GM18498 (cell line): Measurements from ENCODE around the gene CDC42EP4.

Experiments used
- ATAC-seq: cut with Tn5 transposase; IDR thresholded peaks from one replicate; pipeline ENCODE4 v1.9.1; 2021; ENCODE audit warnings: mild to moderate bottlenecking, moderate library complexity; ENCODE audit not compliant: unreplicated experiment

The CDC42EP4 gene

DNA sequence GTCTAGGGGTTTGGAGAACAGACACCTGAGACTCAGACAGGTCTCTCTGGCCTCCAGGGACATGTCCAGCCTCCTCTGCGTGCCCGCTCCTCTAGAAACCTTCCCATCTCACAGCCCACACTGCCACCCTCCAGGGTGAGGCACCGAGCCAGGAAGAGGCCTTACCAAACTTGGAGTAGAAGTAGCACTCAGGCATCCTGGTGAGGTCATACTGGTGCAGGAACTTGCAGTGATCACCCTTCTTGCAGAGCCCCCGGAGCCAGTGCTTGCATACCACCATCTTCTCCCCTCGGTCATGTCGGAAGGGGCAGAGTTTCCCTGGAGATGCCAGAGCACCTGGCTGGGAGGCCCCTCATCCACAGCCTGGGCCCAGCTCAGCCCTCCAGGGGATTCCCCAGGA is 54.3 kb downstream of the CDC42EP4 start:
- ATAC-seq, result no peak

DNA sequence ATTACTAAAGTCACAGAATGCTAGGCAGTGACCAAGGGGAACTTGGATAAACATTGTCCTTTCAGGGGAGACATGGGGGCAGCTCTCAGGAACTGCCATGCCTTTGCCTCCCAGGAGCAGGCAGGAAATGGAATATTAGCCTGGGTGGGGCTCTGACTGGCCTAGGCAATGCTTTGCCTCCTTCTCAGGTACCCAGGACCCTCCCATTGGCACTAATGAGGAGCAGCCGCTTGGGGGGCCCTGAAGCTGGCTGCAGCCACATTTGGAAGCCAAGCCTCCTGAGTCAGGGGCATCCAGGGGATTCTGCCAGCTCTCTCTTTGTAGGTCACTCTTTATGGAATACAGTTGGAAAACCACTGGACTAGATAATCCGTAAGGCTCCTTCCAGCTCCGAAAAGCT is 55.6 kb downstream of the CDC42EP4 start:
- no peak for ATAC-seq

DNA sequence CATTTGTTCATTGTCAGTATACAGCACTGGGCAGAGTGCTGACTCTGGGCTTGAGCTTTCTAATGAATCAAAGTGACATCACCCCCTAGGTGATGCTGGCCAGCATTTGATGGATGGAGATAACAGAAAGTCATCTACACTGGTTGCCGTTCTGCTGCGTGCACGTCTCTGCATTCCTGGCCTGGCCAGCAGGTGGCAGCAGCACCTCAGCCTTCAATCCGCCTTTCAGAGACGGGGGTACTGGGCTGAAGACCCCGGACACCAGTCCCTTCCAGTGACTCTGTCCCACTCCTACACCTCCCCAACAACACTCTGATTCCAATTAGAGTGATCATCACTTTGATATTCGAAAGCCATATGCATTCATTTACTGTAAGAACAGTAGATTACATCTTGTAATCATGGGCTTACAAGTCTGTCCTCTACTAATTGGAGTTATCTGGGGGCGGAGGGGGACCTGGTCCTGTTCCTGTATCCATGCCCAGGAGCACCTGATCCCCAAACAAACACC is 56.1 kb downstream of the CDC42EP4 start:
- ATAC-seq, result no peak

DNA sequence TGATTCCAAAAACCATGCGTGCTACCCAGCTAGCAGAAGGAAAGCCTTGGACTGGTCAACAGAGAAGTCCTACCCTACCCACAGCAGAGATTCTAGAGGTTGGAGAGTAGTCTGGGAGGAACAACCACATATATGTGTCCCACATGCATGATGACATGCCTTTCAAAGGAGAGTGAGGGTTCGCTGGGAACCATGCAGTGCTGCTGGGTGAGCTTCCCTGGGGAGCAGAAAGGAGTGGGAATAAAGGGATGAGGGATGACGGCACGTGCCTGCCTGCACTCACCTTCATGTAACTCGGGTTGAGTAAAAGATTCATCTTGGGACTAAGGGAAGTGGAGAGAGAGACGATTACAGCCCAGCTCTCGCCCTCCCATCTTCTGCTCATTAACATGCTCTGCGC is 59.9 kb downstream of the CDC42EP4 start:
- ATAC-seq, result no peak

DNA sequence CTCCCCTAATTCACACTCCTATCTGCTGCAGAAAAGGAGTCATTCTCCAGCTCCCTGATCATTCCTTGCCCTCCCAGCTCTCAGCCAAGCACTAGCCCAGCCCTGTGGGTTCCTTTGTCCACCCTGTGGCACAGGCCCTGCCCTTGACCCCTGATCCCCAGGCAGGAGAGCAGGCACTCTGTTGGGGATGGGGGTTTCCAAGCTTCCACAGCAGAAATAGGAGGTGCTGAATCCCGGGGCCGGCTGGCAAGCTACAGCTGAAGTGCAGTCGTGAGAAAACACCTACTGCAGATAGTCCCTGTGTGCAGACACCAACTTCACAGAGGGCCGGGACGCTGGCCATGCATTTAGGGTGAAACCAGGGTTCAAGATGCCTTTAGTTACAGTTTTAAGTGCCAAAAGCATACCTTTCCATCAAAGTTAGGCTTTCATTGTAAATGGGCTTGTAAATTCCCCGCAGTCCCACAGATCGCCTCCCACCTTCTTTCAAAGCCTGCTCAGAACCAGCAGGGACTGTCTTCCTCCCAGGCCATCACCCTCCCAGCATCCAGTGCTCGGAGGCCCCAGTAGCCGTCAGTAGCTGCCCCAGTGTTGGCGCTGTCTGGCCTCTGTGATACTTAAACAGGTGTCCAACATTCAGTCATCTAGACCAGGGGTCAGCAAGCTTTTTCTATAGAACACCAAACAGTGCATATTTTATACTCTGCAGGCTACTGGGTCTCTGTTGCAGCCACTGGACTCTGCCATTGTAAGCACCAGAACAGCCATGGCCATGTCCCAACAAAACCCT is 60.8 kb downstream of the CDC42EP4 start:
- ATAC-seq, result no peak

DNA sequence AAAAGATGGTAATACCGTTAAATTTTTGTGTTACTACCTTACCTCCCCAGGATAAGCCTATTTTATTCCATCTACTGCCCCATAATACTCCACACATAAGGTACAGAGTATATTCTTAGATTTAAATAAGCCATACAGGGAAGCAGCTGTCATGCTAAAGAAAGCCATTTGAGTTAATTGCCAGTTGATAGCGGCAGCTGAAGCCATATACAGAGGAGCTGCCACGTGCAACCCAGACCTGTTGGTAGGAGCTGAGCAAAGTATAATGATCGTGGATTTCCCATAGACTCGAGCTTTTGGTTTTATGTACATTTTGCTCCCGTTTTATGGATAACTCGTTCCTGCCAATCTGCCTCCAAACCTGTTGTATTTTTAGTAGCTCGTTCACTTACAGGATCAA is 62.1 kb downstream of the CDC42EP4 start:
- ATAC-seq, result no peak

DNA sequence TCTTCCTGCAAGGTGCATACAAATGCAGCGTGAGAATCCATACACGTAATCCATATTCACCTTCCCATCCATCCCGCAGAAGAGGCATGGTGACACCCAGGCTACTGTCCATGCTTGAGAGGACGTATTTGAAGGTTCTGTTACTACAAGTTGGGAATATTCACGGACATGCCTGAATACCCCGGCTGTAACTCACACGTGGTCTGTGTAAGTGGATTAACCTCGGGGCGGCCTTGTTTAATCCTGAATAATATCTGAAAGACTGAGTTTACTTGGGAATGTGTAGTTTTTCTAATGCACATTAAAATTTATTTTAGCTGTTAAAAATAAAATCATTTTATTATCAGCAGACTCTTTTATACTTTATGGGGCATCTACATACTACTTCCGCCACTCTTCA is 63.3 kb downstream of the CDC42EP4 start:
- ATAC-seq, result no peak

DNA sequence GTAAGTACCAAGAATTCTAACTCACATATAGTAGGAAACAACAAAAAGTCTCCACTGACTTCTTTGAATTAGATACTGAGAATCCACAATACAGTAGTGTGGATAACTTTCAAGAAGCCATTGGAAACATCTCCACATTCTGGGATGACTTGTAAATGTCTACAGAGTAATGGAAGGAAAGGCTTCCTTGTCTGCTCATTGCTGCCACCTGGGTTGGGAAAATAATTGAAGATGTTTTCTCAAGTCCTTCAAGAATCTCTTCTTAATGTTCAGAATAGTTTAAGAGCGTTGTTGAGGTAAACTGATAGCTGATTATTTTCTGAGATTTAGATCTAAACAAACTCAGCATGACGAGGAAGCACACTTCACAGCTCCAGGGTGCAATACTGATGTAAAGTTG is 64.1 kb downstream of the CDC42EP4 start:
- ATAC-seq, result no peak

DNA sequence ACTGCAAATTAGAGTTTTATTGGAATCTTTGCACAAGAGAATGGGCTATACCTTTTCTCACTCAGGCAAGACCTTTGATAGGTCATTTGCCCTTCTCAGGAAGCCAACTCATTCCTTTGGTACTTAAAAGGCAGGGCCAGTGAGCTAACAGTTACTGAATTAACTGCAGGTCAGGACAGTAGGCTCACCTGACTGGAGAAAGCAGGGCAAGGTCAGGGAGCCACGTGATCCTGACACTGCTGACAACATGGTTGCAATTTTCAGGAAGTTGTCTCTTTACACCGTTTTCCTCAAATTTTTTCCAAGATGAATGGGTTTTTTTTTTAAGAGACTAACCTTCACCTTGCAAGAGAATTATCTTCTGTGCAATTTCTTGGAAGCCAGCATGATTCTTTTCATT is 71.2 kb downstream of the CDC42EP4 start:
- no peak for ATAC-seq

DNA sequence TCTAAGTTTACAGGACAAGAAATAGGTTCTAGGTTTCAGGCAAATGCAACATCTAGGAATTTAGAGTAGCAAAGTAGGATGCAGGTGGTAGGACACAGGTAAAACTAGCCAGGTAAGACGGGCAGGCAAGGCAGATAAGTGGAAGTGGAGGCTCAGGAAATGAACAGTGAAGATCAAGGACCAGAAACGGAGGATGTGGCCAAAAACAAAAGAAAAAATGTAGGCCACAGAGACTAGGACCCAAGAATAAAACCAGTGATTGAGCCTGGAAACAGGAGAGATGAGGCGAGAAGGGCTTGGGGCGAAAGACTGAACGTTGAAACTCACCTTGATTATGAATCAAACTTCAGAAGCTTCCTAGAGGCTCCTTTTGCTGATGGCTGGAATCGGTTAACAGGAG is 74.1 kb downstream of the CDC42EP4 start:
- no peak for ATAC-seq

DNA sequence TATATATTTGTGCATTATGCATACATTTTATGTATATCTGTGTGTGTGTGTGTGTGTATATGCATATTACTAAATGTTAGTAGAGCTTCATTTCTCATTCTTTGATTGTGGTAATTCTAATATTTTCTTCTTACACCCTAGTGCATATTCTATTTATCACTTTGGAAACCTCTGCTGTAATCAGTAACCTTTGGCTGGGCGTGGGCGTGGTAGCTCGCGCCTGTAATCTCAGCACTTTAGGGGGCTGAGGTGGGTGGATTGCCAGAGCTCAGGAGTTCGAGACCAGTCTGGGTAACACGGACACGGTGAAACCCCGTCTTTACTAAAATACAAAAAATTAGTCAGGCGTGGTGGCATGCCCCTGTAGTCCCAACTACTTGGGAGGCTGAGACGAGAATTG is 77.1 kb downstream of the CDC42EP4 start:
- ATAC-seq, result no peak
